Gastroesophageal sphincter (tissue), 4 donors: ENCODE results near the gene MFN2. TPM values are rescaled to one million over a fixed set of nuclear protein-coding genes. Genes with fewer than 3 reads are reported as not detected.
"Not testable (repeated sequence)": the region's sequence is repeated elsewhere in the genome, so short reads cannot be mapped to it uniquely, and the experiment has no call there.

Source experiments
- ATAC-seq: fragments of 150-250 bp; one replicate; pipeline ENCODE4 v1.9.1; 2016; ENCODE audit warnings: mild to moderate bottlenecking, moderate library complexity
- H3K27ac ChIP-seq, 4 donors: fragments of 200-600 bp; sonication (generic) in 3 of 4; 1 replicate in 3 of 4; 2 replicates in 1 of 4; pipeline ENCODE4 v1.5.1; 2016 to 2019
- H3K27me3 ChIP-seq: fragments of 200-600 bp; sonication (generic); one replicate; pipeline ENCODE4 v1.5.1; 2019
- H3K36me3 ChIP-seq, 2 donors: fragments of 200-600 bp; sonication (generic); one replicate each; pipeline ENCODE4 v1.5.1; 2019; ENCODE audit warnings: control low read depth in 1 of 2
- H3K4me1 ChIP-seq, 3 donors: fragments of 200-600 bp; sonication (generic); 1 replicate in 2 of 3; 2 replicates in 1 of 3; pipeline ENCODE4 v1.5.1; 2016 to 2019; ENCODE audit warnings: control low read depth in 2 of 3
- H3K4me3 ChIP-seq, 2 donors: fragments of 200-600 bp; sonication (generic); one replicate each; pipeline ENCODE4 v1.5.1; 2019; ENCODE audit warnings: mild to moderate bottlenecking in 1 of 2, moderate library complexity in 1 of 2
- H3K9me3 ChIP-seq, 3 donors: fragments of 200-600 bp; sonication (generic); one replicate each; pipeline ENCODE4 v1.5.1; 2017 to 2019; ENCODE audit warnings: control low read depth in 2 of 3
- CTCF ChIP-seq, 4 experiments: fragments of 200-600 bp in 2 of 4; fragments of 450-650 bp in 2 of 4; sonication (generic) in 1 of 4; IDR thresholded peaks; one replicate each; pipeline ENCODE4 v1.5.1; 2017 to 2019; ENCODE audit warnings: antibody characterized with exemption in 4 of 4, mild to moderate bottlenecking in 2 of 4, moderate library complexity in 2 of 4
- EP300 ChIP-seq: sonication (generic); formaldehyde crosslinking; IDR thresholded peaks from one replicate; pipeline ENCODE4 v1.6.1; 2017; ENCODE audit warnings: antibody characterized with exemption, mild to moderate bottlenecking
- POLR2A ChIP-seq, 2 donors: fragments of 450-650 bp; IDR thresholded peaks; one replicate each; pipeline ENCODE4 v1.6.1; 2017; ENCODE audit warnings: antibody characterized with exemption in 2 of 2, mild to moderate bottlenecking in 2 of 2, moderate library complexity in 1 of 2
- POLR2AphosphoS5 ChIP-seq: sonication (generic); formaldehyde crosslinking; IDR thresholded peaks from one replicate; pipeline ENCODE4 v1.6.1; 2017; ENCODE audit warnings: antibody characterized with exemption
- WGBS, 2 donors: methylation state at CpG; one replicate each; pipeline ENCODE4 v1.1.5; 2018; ENCODE audit warnings: low coverage in 1 of 2; 5-methylcytosine and 5-hydroxymethylcytosine counted together
- total RNA-seq, 4 donors: library from RNA; depleted of rRNA; stranded (reverse); fragments of >200 nt; gene quantifications; one replicate each; pipeline ENCODE4 v1.1.0, GENCODE V29; 2016

MFN2 gene
- total RNA-seq, 4 donors from 2014 or later, result 117 to 236 (median 186) TPM

GRCh38 chr1:12001996-12002493 lies 21.8 kb downstream of the MFN2 start:
- no peak for TF ChIP-seq EP300
- TF ChIP-seq POLR2A (IDR thresholded peaks at IDR 0.05), result no peak
- no peak for TF ChIP-seq POLR2AphosphoS5
- TF ChIP-seq CTCF (IDR thresholded peaks at IDR 0.05), result no peak
- peak overlapping the region in 3 of 4 donors; percentile 25 to 57 (median 45) for H3K27ac ChIP-seq
- H3K4me3 ChIP-seq, result no peak overlapping the region
- no peaks in the 10 kb centered on the region for H3K27me3 ChIP-seq
- peak; percentile 28 for ATAC-seq
- no CpG with 5 or more reads among the region's 10 CpGs for WGBS, 2 donors
- no peaks in the 10 kb centered on the region for H3K9me3 ChIP-seq
- no peaks in the 10 kb centered on the region for H3K4me1 ChIP-seq
- peaks cover 3 to 100% of the 10 kb centered on the region in 2 donors for H3K36me3 ChIP-seq

- peaks cover 0 to 100% of the 10 kb centered on the region in 2 donors for H3K36me3 ChIP-seq
- TF ChIP-seq CTCF (IDR thresholded peaks at IDR 0.05), result no peak
- TF ChIP-seq POLR2AphosphoS5, result no peak
- no peak for TF ChIP-seq POLR2A (IDR thresholded peaks at IDR 0.05)
- TF ChIP-seq EP300, result no peak
- H3K27ac ChIP-seq, result no peak overlapping the region
- no peak for ATAC-seq
- 79 to 93% methylated on average over 7 of the region's 12 CpGs for WGBS, 2 donors
- no peak overlapping the region for H3K4me3 ChIP-seq
- H3K4me1 ChIP-seq, result no peaks in the 10 kb centered on the region
- H3K27me3 ChIP-seq, result no peaks in the 10 kb centered on the region
- H3K9me3 ChIP-seq, result no peaks in the 10 kb centered on the region
Measured at GRCh38 chr1:12003762-12004161, 23.5 kb downstream of the MFN2 start.

GRCh38 chr1:12005488-12006166 lies 25.4 kb downstream of the MFN2 start:
- H3K4me1 ChIP-seq, result no peaks in the 10 kb centered on the region
- H3K9me3 ChIP-seq, result no peaks in the 10 kb centered on the region
- WGBS, 2 donors, result 60 to 100% methylated on average over 1 to 2 of the region's 9 CpGs
- H3K27me3 ChIP-seq, result no peaks in the 10 kb centered on the region
- H3K27ac ChIP-seq, result peak overlapping the region in 1 of 4 donors; percentile 11
- TF ChIP-seq EP300 (no peak), POLR2A (IDR thresholded peaks at IDR 0.05) (no peak)
- peaks cover 0 to 100% of the 10 kb centered on the region in 2 donors for H3K36me3 ChIP-seq
- ATAC-seq, result no peak
- no peak overlapping the region for H3K4me3 ChIP-seq

- Histone ChIP-seq H3K9me3 (no peaks in the 10 kb centered on the region), H3K36me3 (peaks cover 0 to 100% of the 10 kb centered on the region in 2 donors), H3K4me3 (no peak overlapping the region), H3K27ac (peak overlapping the region in 1 of 4 donors; percentile 42), H3K4me1 (no peaks in the 10 kb centered on the region), H3K27me3 (no peaks in the 10 kb centered on the region)
- 61 to 79% methylated on average over 3 to 7 of the region's 17 CpGs for WGBS, 2 donors
- TF ChIP-seq EP300 (no peak), CTCF (IDR thresholded peaks at IDR 0.05) (no peak), POLR2A (IDR thresholded peaks at IDR 0.05) (no peak), POLR2AphosphoS5 (no peak)
- ATAC-seq, result no peak
Measured at GRCh38 chr1:12006167-12006921, 26.1 kb downstream of the MFN2 start.

GRCh38 chr1:12007204-12007603 lies 27.0 kb downstream of the MFN2 start:
- Histone ChIP-seq H3K4me1 (no peaks in the 10 kb centered on the region), H3K36me3 (peaks cover 0 to 100% of the 10 kb centered on the region in 2 donors), H3K27ac (peak overlapping the region in 1 of 4 donors; percentile 38), H3K4me3 (no peak overlapping the region), H3K9me3 (no peaks in the 10 kb centered on the region), H3K27me3 (no peaks in the 10 kb centered on the region)
- 80 to 100% methylated on average over 1 to 5 of the region's 6 CpGs for WGBS, 2 donors
- no peak for ATAC-seq
- TF ChIP-seq POLR2AphosphoS5 (no peak), CTCF (IDR thresholded peaks at IDR 0.05) (no peak), EP300 (no peak), POLR2A (IDR thresholded peaks at IDR 0.05) (no peak)

- WGBS, 2 donors, result no CpG with 5 or more reads among the region's 33 CpGs
- H3K36me3 ChIP-seq, result peaks cover 0 to 100% of the 10 kb centered on the region in 2 donors
- H3K4me3 ChIP-seq, ATAC-seq, H3K9me3 ChIP-seq, H3K27me3 ChIP-seq, H3K4me1 ChIP-seq, H3K27ac ChIP-seq: not testable (repeated sequence)
Measured at GRCh38 chr1:12008355-12008754, 28.1 kb downstream of the MFN2 start.
